ENCODE measurements around the gene RAB6B. TPM values are rescaled to one million over a fixed set of nuclear protein-coding genes. Genes with fewer than 3 reads are reported as not detected.

Gene RAB6B
- total RNA-seq, 2 experiments from 2014 or later, result 1.7 to 2.0 TPM

- Mint-ChIP-seq H3K36me3 (ENCODE audit: low read depth) (no peaks in the 10 kb centered on the region), H3K4me1 (ENCODE audit: low read depth) (peaks cover 6% of the 10 kb centered on the region), H3K9me3 (no peaks in the 10 kb centered on the region), H3K27me3 (peaks cover 3% of the 10 kb centered on the region), H3K4me3 (no peak overlapping the region), H3K27ac (no peak overlapping the region)
- POLR2A ChIA-PET, result no interaction called here
- ATAC-seq, result no peak
- no peak for DNase-seq
- CTCF ChIA-PET, result interaction anchor here (0.7 to 1.8 kb wide), 7 partner anchors 8 to 113 kb away, joined by 3 to 15 read pairs (median 4); no protein-coding TSS in a partner anchor
- intact Hi-C loops (cut with micrococcal nuclease), result loop anchor here (5.0 kb wide), 1 partner anchor 267 kb away; the partner anchor contains the start of gene TOPBP1
- TF ChIP-seq CTCF (IDR thresholded peaks at IDR 0.05), result no peak
These were observed 33.4 kb upstream of the RAB6B start for GRCh38 chr3:133928903-133929607.

GRCh38 chr3:133928136-133928893, 32.6 kb upstream of the RAB6B start:
- Mint-ChIP-seq H3K27me3 (peaks cover 3% of the 10 kb centered on the region), H3K4me1 (ENCODE audit: low read depth) (peaks cover 6% of the 10 kb centered on the region), H3K36me3 (ENCODE audit: low read depth) (no peaks in the 10 kb centered on the region), H3K9me3 (no peaks in the 10 kb centered on the region), H3K27ac (no peak overlapping the region), H3K4me3 (peak overlapping the region; percentile 49)
- intact Hi-C loops (cut with micrococcal nuclease), result loop anchor here (5.0 kb wide), 1 partner anchor 266 kb away; the partner anchor contains the start of gene TOPBP1
- TF ChIP-seq CTCF (IDR thresholded peaks at IDR 0.05), result no peak
- DNase-seq, result no peak
- ChIA-PET CTCF (interaction anchor here (0.8 to 1.8 kb wide), 7 partner anchors 8 to 333 kb away, joined by 3 to 15 read pairs (median 4); no protein-coding TSS in a partner anchor), POLR2A (no interaction called here)
- peak; percentile 15 for ATAC-seq

GRCh38 chr3:133927540-133928066, 31.9 kb upstream of the RAB6B start:
- no peaks in the 10 kb centered on the region for H3K36me3 Mint-ChIP-seq (ENCODE audit: low read depth)
- peaks cover 6% of the 10 kb centered on the region for H3K4me1 Mint-ChIP-seq (ENCODE audit: low read depth)
- ChIA-PET POLR2A (no interaction called here), CTCF (interaction anchor here (0.8 to 1.8 kb wide), 6 partner anchors 9 to 333 kb away, joined by 3 to 15 read pairs (median 5); no protein-coding TSS in a partner anchor)
- DNase-seq, result peak; percentile 75
- H3K4me3 Mint-ChIP-seq, result peak overlapping the region; percentile 49
- peak; percentile 87 for ATAC-seq
- no peak overlapping the region for H3K27ac Mint-ChIP-seq
- TF ChIP-seq CTCF (IDR thresholded peaks at IDR 0.05), result peak; percentile 78
- H3K27me3 Mint-ChIP-seq, result peaks cover 4% of the 10 kb centered on the region
- intact Hi-C loops (cut with micrococcal nuclease), result loop anchor here (2.0 to 5.0 kb wide), 2 partner anchors 109 to 265 kb away; partner anchors contain the start of gene TOPBP1
- H3K9me3 Mint-ChIP-seq, result no peaks in the 10 kb centered on the region

GRCh38 chr3:133926736-133927539, 31.3 kb upstream of the RAB6B start:
- CTCF ChIA-PET, result interaction anchor here (0.7 to 1.0 kb wide), 4 partner anchors 30 to 332 kb away, joined by 3 to 4 read pairs (median 3); no protein-coding TSS in a partner anchor

More at GRCh38 chr3:133926736-133927539, 31.3 kb upstream of the RAB6B start:
- Mint-ChIP-seq H3K36me3 (ENCODE audit: low read depth) (no peaks in the 10 kb centered on the region), H3K4me1 (ENCODE audit: low read depth) (peaks cover 6% of the 10 kb centered on the region), H3K9me3 (no peaks in the 10 kb centered on the region), H3K27ac (no peak overlapping the region), H3K27me3 (peaks cover 4% of the 10 kb centered on the region), H3K4me3 (peak overlapping the region; percentile 40)
- ATAC-seq, result peak; percentile 28
- DNase-seq, result no peak
- TF ChIP-seq CTCF (IDR thresholded peaks at IDR 0.05), result no peak
- POLR2A ChIA-PET, result no interaction called here
- intact Hi-C loops (cut with micrococcal nuclease), result loop anchor here (2.0 to 5.0 kb wide), 2 partner anchors 108 to 265 kb away; partner anchors contain the start of gene TOPBP1

Data from activated CD8-positive, alpha-beta T cell treated with anti-CD3 and anti-CD28 coated beads for 36 hours (primary cell).